ENCODE measurements around the gene ELFN1.

The ELFN1 gene

GRCh38 chr7:1651031-1651446, 19.0 kb upstream of the ELFN1 start:
- no peak for TF ChIP-seq TAF1 (IDR thresholded peaks at IDR 0.05; ENCODE audit: borderline replicate concordance, insufficient read depth, low read length)

- TF ChIP-seq TAF1 (IDR thresholded peaks at IDR 0.05; ENCODE audit: borderline replicate concordance, insufficient read depth, low read length) (no peak), SIN3A (IDR thresholded peaks at IDR 0.05; ENCODE audit: borderline replicate concordance, insufficient read depth, low read length) (no peak), REST (IDR thresholded peaks at IDR 0.05; ENCODE audit: insufficient read depth in 1 of 2, low read depth in 2 of 2, low read length in 2 of 2) (no peak), POLR2AphosphoS5 (IDR thresholded peaks at IDR 0.05; ENCODE audit: low read depth, low read length) (no peak), FOXP2 (optimal IDR thresholded peaks at IDR 0.05; ENCODE audit: borderline replicate concordance, extremely low read depth, extremely low read length, insufficient read depth) (no peak)
These were observed 18.2 kb upstream of the ELFN1 start for GRCh38 chr7:1651891-1652290.

DNA sequence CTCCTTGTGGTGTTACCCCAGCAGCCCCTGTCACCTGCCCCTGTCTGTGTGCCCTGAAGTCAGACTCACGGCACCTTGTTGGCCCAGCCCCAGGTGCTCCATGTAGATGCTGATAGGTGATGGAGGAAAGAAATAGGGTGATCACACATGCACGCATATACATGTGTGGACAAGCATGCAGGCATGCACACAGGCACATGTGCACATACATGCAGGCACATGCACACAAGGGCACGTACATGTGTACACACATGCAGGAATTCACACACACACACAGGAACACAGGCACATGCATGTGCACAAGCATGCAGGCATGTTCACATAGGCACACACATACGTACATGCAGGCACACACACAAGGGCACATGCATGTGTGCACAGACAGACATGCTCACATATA, 16.6 kb upstream of the ELFN1 start:
- TF ChIP-seq POLR2AphosphoS5 (IDR thresholded peaks at IDR 0.05; ENCODE audit: low read depth, low read length) (no peak), REST (IDR thresholded peaks at IDR 0.05; ENCODE audit: insufficient read depth in 1 of 2, low read depth in 2 of 2, low read length in 2 of 2) (no peak), TAF1 (IDR thresholded peaks at IDR 0.05; ENCODE audit: borderline replicate concordance, insufficient read depth, low read length) (no peak), FOXP2 (optimal IDR thresholded peaks at IDR 0.05; ENCODE audit: borderline replicate concordance, extremely low read depth, extremely low read length, insufficient read depth) (no peak), SIN3A (IDR thresholded peaks at IDR 0.05; ENCODE audit: borderline replicate concordance, insufficient read depth, low read length) (no peak)

GRCh38 chr7:1654111-1654510, 16.0 kb upstream of the ELFN1 start:
- no peak for TF ChIP-seq TAF1 (IDR thresholded peaks at IDR 0.05; ENCODE audit: borderline replicate concordance, insufficient read depth, low read length)
- no peak for TF ChIP-seq POLR2AphosphoS5 (IDR thresholded peaks at IDR 0.05; ENCODE audit: low read depth, low read length)
- no peak for TF ChIP-seq FOXP2 (optimal IDR thresholded peaks at IDR 0.05; ENCODE audit: borderline replicate concordance, extremely low read depth, extremely low read length, insufficient read depth)
- TF ChIP-seq REST (IDR thresholded peaks at IDR 0.05; ENCODE audit: insufficient read depth in 1 of 2, low read depth in 2 of 2, low read length in 2 of 2) = no peak
- no peak for TF ChIP-seq SIN3A (IDR thresholded peaks at IDR 0.05; ENCODE audit: borderline replicate concordance, insufficient read depth, low read length)

DNA sequence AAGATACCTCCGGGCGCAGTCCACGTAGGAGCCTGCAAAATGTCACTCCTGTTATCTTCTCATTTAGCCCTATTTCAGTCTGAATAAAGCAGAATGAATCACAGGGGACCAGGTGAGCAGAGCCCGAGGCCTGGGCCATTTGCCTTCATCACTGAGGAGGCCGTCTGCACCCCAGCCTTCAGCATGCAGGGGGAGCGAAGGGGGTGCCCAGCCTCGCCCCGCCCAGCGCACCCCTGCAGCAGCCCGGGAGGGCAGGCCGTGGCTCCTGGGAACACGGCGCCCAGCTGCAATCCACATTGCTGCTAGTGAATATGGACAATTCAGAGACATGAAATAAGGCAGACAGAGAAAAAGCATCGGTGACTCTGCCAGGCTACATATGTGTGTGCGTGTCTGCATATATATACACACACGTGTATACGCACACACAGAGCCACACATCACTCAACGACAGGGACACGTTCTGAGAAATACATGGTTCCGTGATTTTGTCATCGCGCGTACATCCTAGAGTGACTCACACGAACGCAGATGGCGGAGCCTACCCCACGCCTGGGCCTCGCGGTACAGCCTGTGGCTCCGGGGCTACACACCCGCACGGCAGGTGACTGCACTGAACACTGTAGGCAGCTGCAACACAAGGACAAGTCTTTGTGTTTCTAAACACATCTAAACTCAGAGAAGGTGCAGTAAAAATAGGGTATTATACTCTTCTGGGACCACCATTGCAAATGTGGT, 15.2 kb upstream of the ELFN1 start:
- TF ChIP-seq REST (IDR thresholded peaks at IDR 0.05; ENCODE audit: insufficient read depth in 1 of 2, low read depth in 2 of 2, low read length in 2 of 2) (no peak), TAF1 (IDR thresholded peaks at IDR 0.05; ENCODE audit: borderline replicate concordance, insufficient read depth, low read length) (no peak), POLR2AphosphoS5 (IDR thresholded peaks at IDR 0.05; ENCODE audit: low read depth, low read length) (no peak), SIN3A (IDR thresholded peaks at IDR 0.05; ENCODE audit: borderline replicate concordance, insufficient read depth, low read length) (no peak), FOXP2 (optimal IDR thresholded peaks at IDR 0.05; ENCODE audit: borderline replicate concordance, extremely low read depth, extremely low read length, insufficient read depth) (no peak)
